T-helper 17 cell (primary cell): Measurements from ENCODE around the gene CLDND1. TPM values are rescaled to one million over a fixed set of nuclear protein-coding genes. Genes with fewer than 3 reads are reported as not detected.
"Not testable (repeated sequence)": the region's sequence is repeated elsewhere in the genome, so short reads cannot be mapped to it uniquely, and the experiment has no call there.

ENCODE experiments used
- ATAC-seq: fragments of 150-1000 bp; cut with Tn5 transposase; 2 replicates; pipeline ENCODE4 v1.10.0; 2021; ENCODE audit warnings: mild to moderate bottlenecking, moderate library complexity
- DNase-seq, 3 donors: peaks; one replicate each; pipeline versions ENCODE4 v3.0.0 to v3.0.0-alpha.2; 2020 to 2021
- H3K9me3 ChIP-seq: one replicate; pipeline ENCODE4 v1.7.0; 2013; ENCODE audit warnings: low read length, mild to moderate bottlenecking; ENCODE audit not compliant: control insufficient read depth, poor library complexity, severe bottlenecking
- H3K27ac Mint-ChIP-seq: one replicate; pipeline ENCODE4 v1.8.0; 2022; ENCODE audit warnings: mild to moderate bottlenecking, moderate library complexity, mixed read lengths
- H3K27me3 Mint-ChIP-seq: one replicate; pipeline ENCODE4 v1.8.0; 2022; ENCODE audit warnings: mixed read lengths
- H3K36me3 Mint-ChIP-seq: one replicate; pipeline ENCODE4 v1.8.0; 2022; ENCODE audit warnings: low read depth, mixed read lengths
- H3K4me1 Mint-ChIP-seq: one replicate; pipeline ENCODE4 v1.8.0; 2022; ENCODE audit warnings: mild to moderate bottlenecking, mixed read lengths
- H3K4me3 Mint-ChIP-seq: one replicate; pipeline ENCODE4 v1.8.0; 2022; ENCODE audit warnings: mild to moderate bottlenecking, moderate library complexity, mixed read lengths
- total RNA-seq, 4 donors: library from RNA in 2 of 4; stranded (reverse) in 2 of 4; gene quantifications; one replicate each; pipeline ENCODE4 v1.2.3 and lab custom pipeline; 2022 to 2026

Gene CLDND1
- 100 to 1,000 TPM; 195 to 285 TPM for total RNA-seq
- total RNA-seq (lab: John Stamatoyannopoulos, UW): 93.8 to 348 reads per million in 2 donors

GRCh38 chr3:98522544-98523281 is at the start of gene CLDND1:
CLDND1 (minus strand) TSS chr3:98522902; CDS start chr3:98521424, 1,478 bp downstream.
- peaks cover 44% of the 10 kb centered on the region for H3K4me1 Mint-ChIP-seq
- peak; percentile 98 for ATAC-seq
- peak; percentile 93 to 95 (median 93) for DNase-seq
- H3K27me3 Mint-ChIP-seq: no peaks in the 10 kb centered on the region
- peak within 1 kb of the TSS; percentile 98 for H3K4me3 Mint-ChIP-seq
- H3K27ac Mint-ChIP-seq: peak within 1 kb of the TSS; percentile 97
- H3K9me3 ChIP-seq: no peaks in the 10 kb centered on the region
- peaks cover 19% of the 10 kb centered on the region for H3K36me3 Mint-ChIP-seq

- peaks cover 1% of the 10 kb centered on the region for H3K36me3 Mint-ChIP-seq
- no peak for DNase-seq
- H3K27me3 Mint-ChIP-seq: no peaks in the 10 kb centered on the region
- no peak overlapping the region for H3K4me3 Mint-ChIP-seq
- ATAC-seq: no peak
- H3K4me1 Mint-ChIP-seq: peaks cover 42% of the 10 kb centered on the region
- H3K9me3 ChIP-seq: no peaks in the 10 kb centered on the region
- peak overlapping the region; percentile 100 for H3K27ac Mint-ChIP-seq
These were observed 45.7 kb upstream of the CLDND1 start for GRCh38 chr3:98568402-98568801.

- Mint-ChIP-seq H3K27me3 (no peaks in the 10 kb centered on the region), H3K4me1 (peaks cover 40% of the 10 kb centered on the region), H3K27ac (peak overlapping the region; percentile 100), H3K36me3 (no peaks in the 10 kb centered on the region), H3K4me3 (peak overlapping the region; percentile 33)
- no peaks in the 10 kb centered on the region for H3K9me3 ChIP-seq
- DNase-seq (no peak), ATAC-seq (no peak)
These were observed 45.1 kb upstream of the CLDND1 start for GRCh38 chr3:98567666-98568270.

- Mint-ChIP-seq H3K4me1 (peaks cover 45% of the 10 kb centered on the region), H3K27me3 (no peaks in the 10 kb centered on the region), H3K27ac (peak overlapping the region; percentile 100), H3K4me3 (peak overlapping the region; percentile 61), H3K36me3 (no peaks in the 10 kb centered on the region)
- H3K9me3 ChIP-seq: no peaks in the 10 kb centered on the region
- DNase-seq (no peak), ATAC-seq (no peak)
These were observed 43.1 kb upstream of the CLDND1 start for GRCh38 chr3:98565843-98566242.

- H3K4me3 Mint-ChIP-seq: peak overlapping the region; percentile 67
- H3K27me3 Mint-ChIP-seq: no peaks in the 10 kb centered on the region
- ATAC-seq: no peak
- no peaks in the 10 kb centered on the region for H3K36me3 Mint-ChIP-seq
- no peaks in the 10 kb centered on the region for H3K9me3 ChIP-seq
- peaks cover 47% of the 10 kb centered on the region for H3K4me1 Mint-ChIP-seq
- no peak for DNase-seq
- H3K27ac Mint-ChIP-seq: peak overlapping the region; percentile 100
These were observed 42.5 kb upstream of the CLDND1 start for GRCh38 chr3:98565237-98565643.

GRCh38 chr3:98564282-98565005 is 41.7 kb upstream of the CLDND1 start:
- Mint-ChIP-seq H3K36me3 (no peaks in the 10 kb centered on the region), H3K27me3 (no peaks in the 10 kb centered on the region), H3K27ac (peak overlapping the region; percentile 100), H3K4me3 (peak overlapping the region; percentile 84), H3K4me1 (peaks cover 47% of the 10 kb centered on the region)
- DNase-seq: peak in 2 of 3 donors; percentile 12 to 23
- peak; percentile 60 for ATAC-seq
- no peaks in the 10 kb centered on the region for H3K9me3 ChIP-seq

- peak overlapping the region; percentile 84 for H3K4me3 Mint-ChIP-seq
- peak in 2 of 3 donors; percentile 26 to 50 for DNase-seq
- H3K9me3 ChIP-seq: no peaks in the 10 kb centered on the region
- peaks cover 51% of the 10 kb centered on the region for H3K4me1 Mint-ChIP-seq
- ATAC-seq: peak; percentile 76
- H3K27ac Mint-ChIP-seq: peak overlapping the region; percentile 100
- no peaks in the 10 kb centered on the region for H3K36me3 Mint-ChIP-seq
- no peaks in the 10 kb centered on the region for H3K27me3 Mint-ChIP-seq
These were observed 41.1 kb upstream of the CLDND1 start for GRCh38 chr3:98563661-98564281.

- H3K36me3 Mint-ChIP-seq: no peaks in the 10 kb centered on the region
- peak; percentile 10 for ATAC-seq
- peak overlapping the region; percentile 12 for H3K4me3 Mint-ChIP-seq
- DNase-seq: no peak
- no peaks in the 10 kb centered on the region for H3K9me3 ChIP-seq
- no peaks in the 10 kb centered on the region for H3K27me3 Mint-ChIP-seq
- H3K27ac Mint-ChIP-seq: peak overlapping the region; percentile 100
- peaks cover 58% of the 10 kb centered on the region for H3K4me1 Mint-ChIP-seq
These were observed 39.2 kb upstream of the CLDND1 start for GRCh38 chr3:98561727-98562521.

- H3K9me3 ChIP-seq: no peaks in the 10 kb centered on the region
- Mint-ChIP-seq H3K4me1 (peaks cover 60% of the 10 kb centered on the region), H3K27ac (peak overlapping the region; percentile 97), H3K27me3 (no peaks in the 10 kb centered on the region), H3K36me3 (no peaks in the 10 kb centered on the region), H3K4me3 (no peak overlapping the region)
- ATAC-seq (no peak), DNase-seq (no peak)
These were observed 38.2 kb upstream of the CLDND1 start for GRCh38 chr3:98560911-98561310.

- H3K9me3 ChIP-seq, H3K36me3 Mint-ChIP-seq, H3K4me3 Mint-ChIP-seq, ATAC-seq, DNase-seq, H3K27me3 Mint-ChIP-seq: not testable (repeated sequence)
- Mint-ChIP-seq H3K4me1 (peaks cover 60% of the 10 kb centered on the region), H3K27ac (peak overlapping the region; percentile 97)
These were observed 37.1 kb upstream of the CLDND1 start for GRCh38 chr3:98559769-98560168.

- H3K27ac Mint-ChIP-seq: peak overlapping the region; percentile 97
- ATAC-seq (no peak), DNase-seq (no peak)
- H3K4me1 Mint-ChIP-seq: peaks cover 57% of the 10 kb centered on the region
- H3K4me3 Mint-ChIP-seq: peak overlapping the region; percentile 65
- H3K27me3 Mint-ChIP-seq: no peaks in the 10 kb centered on the region
- H3K36me3 Mint-ChIP-seq: no peaks in the 10 kb centered on the region
- no peaks in the 10 kb centered on the region for H3K9me3 ChIP-seq
These were observed 35.6 kb upstream of the CLDND1 start for GRCh38 chr3:98558100-98558827.
